ENCODE data around the gene LILRB1.

The LILRB1 gene

GRCh38 chr19:54616057-54616456 is 14.2 kb upstream of the LILRB1 start:
- no peak overlapping the region for H3K4me3 ChIP-seq (ENCODE audit: low read length, poor library complexity, severe bottlenecking)
- H3K9me2 ChIP-seq (replicated peaks; ENCODE audit: low read depth, low read length): no peaks in the 10 kb centered on the region
- TF ChIP-seq EZH2phosphoT487 (IDR thresholded peaks at IDR 0.05; ENCODE audit: borderline replicate concordance): no peak
- no peak for TF ChIP-seq CTCF (conservative IDR thresholded peaks at IDR 0.05; ENCODE audit: low read length)
- peaks cover 5% of the 10 kb centered on the region; the same call in 1 of the 2 replicates for H3F3A ChIP-seq (ENCODE audit: low read depth)
- H3K9me3 ChIP-seq (ENCODE audit: insufficient read depth, low read depth, low read length): no peaks in the 10 kb centered on the region
- no peaks in the 10 kb centered on the region for H3K36me3 ChIP-seq (ENCODE audit: insufficient read depth, low read length)
- peaks cover 8% of the 10 kb centered on the region for H3K4me1 ChIP-seq (ENCODE audit: insufficient read depth, low read length, poor library complexity, severe bottlenecking)
- H3K79me2 ChIP-seq (ENCODE audit: insufficient read depth, low read length): no peaks in the 10 kb centered on the region
- H3K4me2 ChIP-seq (ENCODE audit: low read depth, low read length, poor library complexity, severe bottlenecking): peak overlapping the region; percentile 10
- H2AFZ ChIP-seq (ENCODE audit: low read length): no peak overlapping the region
- no peak overlapping the region for H3K9ac ChIP-seq (ENCODE audit: low read depth, low read length, poor library complexity, severe bottlenecking)
- no peaks in the 10 kb centered on the region for H4K20me1 ChIP-seq (ENCODE audit: insufficient read depth, low read length, poor library complexity, severe bottlenecking)
- no peaks in the 10 kb centered on the region for H3K27me3 ChIP-seq (ENCODE audit: insufficient read depth, low read length, poor library complexity, severe bottlenecking)

GRCh38 chr19:54616821-54617560 is 13.3 kb upstream of the LILRB1 start:
- Histone ChIP-seq H4K20me1 (ENCODE audit: insufficient read depth, low read length, poor library complexity, severe bottlenecking) (no peaks in the 10 kb centered on the region), H3K4me3 (ENCODE audit: low read length, poor library complexity, severe bottlenecking) (no peak overlapping the region), H3K9me2 (replicated peaks; ENCODE audit: low read depth, low read length) (no peaks in the 10 kb centered on the region), H3F3A (ENCODE audit: low read depth) (peaks cover 5% of the 10 kb centered on the region; the same call in 1 of the 2 replicates), H3K36me3 (ENCODE audit: insufficient read depth, low read length) (no peaks in the 10 kb centered on the region), H3K9me3 (ENCODE audit: insufficient read depth, low read depth, low read length) (no peaks in the 10 kb centered on the region), H3K9ac (ENCODE audit: low read depth, low read length, poor library complexity, severe bottlenecking) (no peak overlapping the region), H3K27me3 (ENCODE audit: insufficient read depth, low read length, poor library complexity, severe bottlenecking) (no peaks in the 10 kb centered on the region), H2AFZ (ENCODE audit: low read length) (no peak overlapping the region), H3K4me1 (ENCODE audit: insufficient read depth, low read length, poor library complexity, severe bottlenecking) (peaks cover 8% of the 10 kb centered on the region), H3K79me2 (ENCODE audit: insufficient read depth, low read length) (no peaks in the 10 kb centered on the region), H3K4me2 (ENCODE audit: low read depth, low read length, poor library complexity, severe bottlenecking) (no peak overlapping the region)
- TF ChIP-seq CTCF (conservative IDR thresholded peaks at IDR 0.05; ENCODE audit: low read length): no peak

GRCh38 chr19:54620464-54620863 is 9.8 kb upstream of the LILRB1 start:
- H3K4me2 ChIP-seq (ENCODE audit: low read depth, low read length, poor library complexity, severe bottlenecking): no peak overlapping the region
- no peak overlapping the region for H3K4me3 ChIP-seq (ENCODE audit: low read length, poor library complexity, severe bottlenecking)
- no peaks in the 10 kb centered on the region for H3K36me3 ChIP-seq (ENCODE audit: insufficient read depth, low read length)
- TF ChIP-seq CTCF (conservative IDR thresholded peaks at IDR 0.05; ENCODE audit: low read length) (no peak), EZH2phosphoT487 (IDR thresholded peaks at IDR 0.05; ENCODE audit: borderline replicate concordance) (no peak)
- H4K20me1 ChIP-seq (ENCODE audit: insufficient read depth, low read length, poor library complexity, severe bottlenecking): no peaks in the 10 kb centered on the region
- H3K79me2 ChIP-seq (ENCODE audit: insufficient read depth, low read length): no peaks in the 10 kb centered on the region
- H3K27me3 ChIP-seq (ENCODE audit: insufficient read depth, low read length, poor library complexity, severe bottlenecking): no peaks in the 10 kb centered on the region
- no peak overlapping the region for H2AFZ ChIP-seq (ENCODE audit: low read length)
- H3K4me1 ChIP-seq (ENCODE audit: insufficient read depth, low read length, poor library complexity, severe bottlenecking): peaks cover 21% of the 10 kb centered on the region
- peaks cover 5% of the 10 kb centered on the region; the same call in 1 of the 2 replicates for H3F3A ChIP-seq (ENCODE audit: low read depth)
- H3K9me2 ChIP-seq (replicated peaks; ENCODE audit: low read depth, low read length): no peaks in the 10 kb centered on the region
- H3K9ac ChIP-seq (ENCODE audit: low read depth, low read length, poor library complexity, severe bottlenecking): no peak overlapping the region
- no peaks in the 10 kb centered on the region for H3K9me3 ChIP-seq (ENCODE audit: insufficient read depth, low read depth, low read length)

Data from Loucy (cell line).